ENCODE measurements around the gene DCAF5. TPM values are rescaled to one million over a fixed set of nuclear protein-coding genes. Genes with fewer than 3 reads are reported as not detected.

The DCAF5 gene
- polyA plus RNA-seq, 1 donor (not counting 4 experiments of a cell fraction or from before 2014, with no cell fraction given) = 29.5 TPM

DNA sequence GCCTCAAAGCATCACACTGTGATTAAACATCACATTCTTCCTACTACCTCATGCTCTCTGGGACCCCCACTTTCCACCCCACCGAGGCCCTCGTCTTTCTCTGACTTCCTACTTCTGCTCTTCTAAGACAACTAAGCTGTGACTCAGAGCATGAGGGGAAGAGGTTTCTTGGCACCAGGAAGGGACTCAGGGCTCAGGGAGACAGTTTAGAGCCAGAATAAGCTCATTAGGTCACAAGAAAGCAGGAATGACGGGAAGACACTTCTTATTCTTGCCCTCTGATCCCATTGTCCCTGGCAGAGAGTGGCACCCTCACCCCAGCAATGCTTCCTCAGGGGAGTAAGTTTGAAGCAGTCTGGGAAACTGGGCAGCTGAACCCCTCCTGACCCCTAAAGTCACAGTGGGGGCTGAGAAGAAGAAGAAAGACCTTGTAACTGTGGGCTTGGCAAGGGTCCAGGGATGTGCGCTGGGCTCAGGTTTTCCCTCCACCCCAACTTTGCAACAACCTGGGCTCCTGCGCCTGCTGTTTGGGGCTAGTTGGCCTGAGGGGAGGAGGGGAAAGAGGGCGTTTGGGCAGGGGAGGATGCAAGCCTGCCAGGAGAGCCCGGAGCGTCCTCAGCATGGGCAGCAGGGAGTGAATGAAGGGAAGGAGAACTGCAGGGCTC, 109.2 kb downstream of the DCAF5 start:
- TF ChIP-seq EZH2 (IDR thresholded peaks at IDR 0.05; ENCODE audit: low read length) = no peak
- TF ChIP-seq, protein P1, sequence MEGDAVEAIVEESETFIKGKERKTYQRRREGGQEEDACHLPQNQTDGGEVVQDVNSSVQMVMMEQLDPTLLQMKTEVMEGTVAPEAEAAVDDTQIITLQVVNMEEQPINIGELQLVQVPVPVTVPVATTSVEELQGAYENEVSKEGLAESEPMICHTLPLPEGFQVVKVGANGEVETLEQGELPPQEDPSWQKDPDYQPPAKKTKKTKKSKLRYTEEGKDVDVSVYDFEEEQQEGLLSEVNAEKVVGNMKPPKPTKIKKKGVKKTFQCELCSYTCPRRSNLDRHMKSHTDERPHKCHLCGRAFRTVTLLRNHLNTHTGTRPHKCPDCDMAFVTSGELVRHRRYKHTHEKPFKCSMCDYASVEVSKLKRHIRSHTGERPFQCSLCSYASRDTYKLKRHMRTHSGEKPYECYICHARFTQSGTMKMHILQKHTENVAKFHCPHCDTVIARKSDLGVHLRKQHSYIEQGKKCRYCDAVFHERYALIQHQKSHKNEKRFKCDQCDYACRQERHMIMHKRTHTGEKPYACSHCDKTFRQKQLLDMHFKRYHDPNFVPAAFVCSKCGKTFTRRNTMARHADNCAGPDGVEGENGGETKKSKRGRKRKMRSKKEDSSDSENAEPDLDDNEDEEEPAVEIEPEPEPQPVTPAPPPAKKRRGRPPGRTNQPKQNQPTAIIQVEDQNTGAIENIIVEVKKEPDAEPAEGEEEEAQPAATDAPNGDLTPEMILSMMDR (optimal IDR thresholded peaks at IDR 0.05 in 1 of 3, IDR thresholded peaks at IDR 0.05 in 1 of 3, conservative IDR thresholded peaks at IDR 0.05 in 1 of 3; ENCODE audit: extremely low read depth in 1 of 3, insufficient read depth in 2 of 3, low read length in 3 of 3) = no peak
- peaks cover 21% of the 10 kb centered on the region for H3K4me1 ChIP-seq (ENCODE audit: control insufficient read depth, extremely low read depth, insufficient read depth, low read length)
- no peak overlapping the region for H3K27ac ChIP-seq (ENCODE audit: control insufficient read depth, insufficient read depth, low read length)
- H3K4me3 ChIP-seq (ENCODE audit: control insufficient read depth in 2 of 3, extremely low read depth in 1 of 3, insufficient read depth in 2 of 3, low read depth in 1 of 3, low read length in 3 of 3) = no peak overlapping the region
- no peak for FAIRE-seq
- dilution Hi-C loops (cut with MboI; ENCODE audit: extremely low pct_ligation_motif_present, low sequenced_read_pairs) = no loop called here
- no peak overlapping the region for H3K4me2 ChIP-seq (ENCODE audit: control insufficient read depth, extremely low read depth, insufficient read depth, low read depth, low read length)
- no peak overlapping the region for H2AFZ ChIP-seq (ENCODE audit: control insufficient read depth, low read length)
- no peaks in the 10 kb centered on the region for H4K20me1 ChIP-seq (ENCODE audit: control insufficient read depth, extremely low read depth, insufficient read depth, low read length)
- H3K27me3 ChIP-seq (ENCODE audit: control insufficient read depth, extremely low read depth, insufficient read depth, low read length) = peaks cover 5% of the 10 kb centered on the region
- H3K9me1 ChIP-seq (ENCODE audit: control insufficient read depth, extremely low read depth, insufficient read depth, low read length) = no peaks in the 10 kb centered on the region
- H3K9ac ChIP-seq (ENCODE audit: control insufficient read depth, extremely low read depth, insufficient read depth, low read length) = no peak overlapping the region
- H3K36me3 ChIP-seq (ENCODE audit: control insufficient read depth in 2 of 2, extremely low read depth in 1 of 2, insufficient read depth in 2 of 2, low read length in 2 of 2) = no peaks in the 10 kb centered on the region
- H3K79me2 ChIP-seq (ENCODE audit: control insufficient read depth, insufficient read depth, low read length) = no peaks in the 10 kb centered on the region
- H3K9me3 ChIP-seq (ENCODE audit: control insufficient read depth, low read depth, low read length) = no peaks in the 10 kb centered on the region
- DNase-seq (ENCODE audit: low read depth, low spot score) = no peak

DNA sequence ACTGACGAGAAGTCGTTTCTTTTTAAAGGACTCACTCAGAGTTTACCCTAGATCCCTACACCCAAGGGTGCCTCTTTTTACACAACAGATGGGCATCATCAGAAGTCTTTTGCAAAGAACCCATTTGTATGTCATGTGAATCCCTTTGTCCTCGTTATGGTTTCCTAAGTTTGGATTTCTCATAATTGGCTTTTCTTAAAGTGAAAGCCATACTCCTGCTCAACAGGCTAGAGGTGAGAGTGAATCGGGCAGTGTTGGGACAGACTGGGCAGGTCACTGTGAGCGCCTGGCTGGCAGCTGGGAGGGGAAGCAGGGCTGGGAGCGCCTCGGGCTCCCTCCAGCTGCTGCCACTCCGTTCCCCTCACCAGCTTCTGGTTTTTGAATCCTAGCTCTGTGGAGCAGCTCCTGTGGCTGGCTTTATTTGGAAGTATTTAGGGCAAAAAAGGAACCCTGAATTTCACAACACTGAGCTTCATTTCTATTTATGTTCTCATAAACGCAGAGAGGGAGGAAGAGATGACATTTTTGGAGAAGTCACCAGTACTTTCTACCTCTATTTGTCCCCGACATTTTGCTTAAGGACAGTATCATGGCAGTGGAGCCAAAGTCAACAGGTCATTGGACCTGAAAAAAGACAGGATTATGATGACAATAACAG, 110.0 kb downstream of the DCAF5 start:
- H3K27me3 ChIP-seq (ENCODE audit: control insufficient read depth, extremely low read depth, insufficient read depth, low read length) = peaks cover 5% of the 10 kb centered on the region
- no peaks in the 10 kb centered on the region for H3K79me2 ChIP-seq (ENCODE audit: control insufficient read depth, insufficient read depth, low read length)
- FAIRE-seq = no peak
- H3K4me2 ChIP-seq (ENCODE audit: control insufficient read depth, extremely low read depth, insufficient read depth, low read depth, low read length) = no peak overlapping the region
- DNase-seq (ENCODE audit: low read depth, low spot score) = no peak
- no peak overlapping the region for H2AFZ ChIP-seq (ENCODE audit: control insufficient read depth, low read length)
- H3K4me1 ChIP-seq (ENCODE audit: control insufficient read depth, extremely low read depth, insufficient read depth, low read length) = peaks cover 23% of the 10 kb centered on the region
- no peak overlapping the region for H3K4me3 ChIP-seq (ENCODE audit: control insufficient read depth in 2 of 3, extremely low read depth in 1 of 3, insufficient read depth in 2 of 3, low read depth in 1 of 3, low read length in 3 of 3)
- H3K9ac ChIP-seq (ENCODE audit: control insufficient read depth, extremely low read depth, insufficient read depth, low read length) = no peak overlapping the region
- H3K9me1 ChIP-seq (ENCODE audit: control insufficient read depth, extremely low read depth, insufficient read depth, low read length) = no peaks in the 10 kb centered on the region
- TF ChIP-seq EZH2 (IDR thresholded peaks at IDR 0.05; ENCODE audit: low read length) = no peak
- TF ChIP-seq, protein P1 (optimal IDR thresholded peaks at IDR 0.05 in 1 of 3, IDR thresholded peaks at IDR 0.05 in 1 of 3, conservative IDR thresholded peaks at IDR 0.05 in 1 of 3; ENCODE audit: extremely low read depth in 1 of 3, insufficient read depth in 2 of 3, low read length in 3 of 3) = no peak
- no peaks in the 10 kb centered on the region for H3K9me3 ChIP-seq (ENCODE audit: control insufficient read depth, low read depth, low read length)
- no peak overlapping the region for H3K27ac ChIP-seq (ENCODE audit: control insufficient read depth, insufficient read depth, low read length)
- H3K36me3 ChIP-seq (ENCODE audit: control insufficient read depth in 2 of 2, extremely low read depth in 1 of 2, insufficient read depth in 2 of 2, low read length in 2 of 2) = no peaks in the 10 kb centered on the region
- H4K20me1 ChIP-seq (ENCODE audit: control insufficient read depth, extremely low read depth, insufficient read depth, low read length) = no peaks in the 10 kb centered on the region
- dilution Hi-C loops (cut with MboI; ENCODE audit: extremely low pct_ligation_motif_present, low sequenced_read_pairs) = no loop called here
